Activated naive CD4-positive, alpha-beta T cell treated with anti-CD3 and anti-CD28 coated beads for 36 hours (primary cell): ENCODE data around the gene CCDC197. TPM values are rescaled to one million over a fixed set of nuclear protein-coding genes. Genes with fewer than 3 reads are reported as not detected.

Experiments
- CTCF ChIA-PET: fragments of 350-600 bp; sonication (Branson Sonifier 250); formaldehyde crosslinking; loops from one replicate; lab custom pipeline; 2021; ENCODE audit warnings: antibody characterized with exemption; lab: Charles Lee
- DNase-seq: peaks from one replicate; pipeline ENCODE4 v3.0.0-alpha.2; 2020
- H3K27ac Mint-ChIP-seq: one replicate; pipeline ENCODE4 v1.8.0; 2021; ENCODE audit warnings: mild to moderate bottlenecking, mixed read lengths
- H3K27me3 Mint-ChIP-seq: one replicate; pipeline ENCODE4 v1.8.0; 2021; ENCODE audit warnings: low read depth, mixed read lengths
- H3K36me3 Mint-ChIP-seq: one replicate; pipeline ENCODE4 v1.8.0; 2021; ENCODE audit warnings: low read depth, mixed read lengths
- H3K4me1 Mint-ChIP-seq: one replicate; pipeline ENCODE4 v1.8.0; 2021; ENCODE audit warnings: low read depth, mixed read lengths
- H3K4me3 Mint-ChIP-seq: one replicate; pipeline ENCODE4 v1.8.0; 2021; ENCODE audit warnings: mild to moderate bottlenecking, moderate library complexity, mixed read lengths
- H3K9me3 Mint-ChIP-seq: one replicate; pipeline ENCODE4 v1.8.0; 2021; ENCODE audit warnings: mixed read lengths
- intact Hi-C: fragments of 100-400 bp; cut with micrococcal nuclease; formaldehyde crosslinking; loops from one replicate; pipeline ENCODE4 v1.15.1; 2023
- total RNA-seq, 2 experiments: library from RNA; stranded (reverse); gene quantifications; one replicate each; pipeline ENCODE4 v1.2.3, GENCODE V29; 2021

Gene CCDC197
- not detected for total RNA-seq

DNA sequence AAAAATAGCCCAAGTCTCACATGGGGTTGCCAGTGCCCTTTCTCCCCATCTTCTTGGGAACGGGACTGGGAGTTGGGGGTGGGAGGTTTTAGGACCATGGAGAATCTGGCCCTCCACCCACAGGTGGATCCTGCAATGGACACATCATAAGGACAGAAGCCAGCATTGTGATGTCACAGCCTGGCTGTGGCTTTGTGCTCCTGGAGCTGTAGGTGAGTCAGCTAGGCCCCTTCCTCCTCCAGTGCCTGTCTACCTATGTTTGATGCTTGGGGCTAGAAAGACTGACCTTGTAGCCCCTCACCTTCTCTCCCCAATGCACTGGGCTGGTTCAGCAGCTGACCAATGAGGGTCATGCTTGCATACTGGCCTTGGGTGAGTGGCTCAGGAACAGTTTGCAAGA lies at the start of gene CCDC197:
CCDC197 (plus strand) TSS at position 220 of the 400 bp plus-strand sequence. CDS start 831 bp downstream, outside the sequence.
- peak; percentile 41 for DNase-seq
- no peaks in the 10 kb centered on the region for H3K27me3 Mint-ChIP-seq
- no peak within 1 kb of the TSS for H3K4me3 Mint-ChIP-seq
- CTCF ChIA-PET = interaction anchor here (0.5 to 15.7 kb wide), 5 partner anchors 8 to 58 kb away, joined by 3 to 384 read pairs (median 4); no protein-coding TSS in a partner anchor
- intact Hi-C loops = no loop called here
- peaks cover 28% of the 10 kb centered on the region for H3K4me1 Mint-ChIP-seq
- no peaks in the 10 kb centered on the region for H3K36me3 Mint-ChIP-seq
- H3K27ac Mint-ChIP-seq = no peak within 1 kb of the TSS
- H3K9me3 Mint-ChIP-seq = no peaks in the 10 kb centered on the region

GRCh38 chr14:93949511-93950075 lies 47.5 kb upstream of the CCDC197 start:
- CTCF ChIA-PET = interaction anchor here (1.6 to 5.8 kb wide), 2 partner anchors 10 to 52 kb away, joined by 10 to 67 read pairs; no protein-coding TSS in a partner anchor
- no peak for DNase-seq
- Mint-ChIP-seq H3K4me3 (no peak overlapping the region), H3K4me1 (peaks cover 32% of the 10 kb centered on the region), H3K9me3 (no peaks in the 10 kb centered on the region), H3K36me3 (no peaks in the 10 kb centered on the region), H3K27me3 (no peaks in the 10 kb centered on the region), H3K27ac (no peak overlapping the region)
- intact Hi-C loops = no loop called here

DNA sequence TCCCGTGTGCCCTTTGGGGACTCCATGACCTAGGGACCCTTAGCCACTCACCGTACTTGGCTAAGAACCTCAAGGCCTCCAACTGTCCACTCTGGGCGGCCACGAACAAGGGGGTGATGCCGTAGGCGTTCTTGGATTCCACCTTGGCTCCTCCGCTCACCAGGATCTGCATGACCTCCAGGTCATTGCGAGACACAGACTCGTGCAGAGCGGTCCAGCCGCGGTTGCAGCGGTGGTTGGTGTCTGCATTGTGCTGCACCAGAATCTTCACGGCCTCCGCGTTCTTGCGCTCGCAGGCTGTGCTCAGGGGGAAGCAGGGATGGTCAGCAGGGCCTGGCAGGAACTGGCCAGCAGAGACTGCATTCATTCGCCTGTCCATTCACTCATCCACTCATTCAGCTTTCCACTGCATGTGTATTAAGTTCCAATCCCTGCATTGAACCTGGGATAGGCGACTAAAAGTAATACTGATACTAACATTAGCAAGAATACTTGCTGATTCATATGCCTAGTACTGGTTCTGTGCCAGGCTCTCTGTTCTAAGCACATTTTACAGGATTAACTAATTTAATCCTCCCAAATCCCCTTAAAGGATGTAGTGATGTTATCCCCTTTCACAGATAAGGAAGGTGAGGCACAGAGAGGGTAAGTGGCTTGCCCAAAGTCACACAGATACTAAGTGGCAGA lies 46.0 kb upstream of the CCDC197 start:
- Mint-ChIP-seq H3K27me3 (no peaks in the 10 kb centered on the region), H3K36me3 (no peaks in the 10 kb centered on the region), H3K9me3 (no peaks in the 10 kb centered on the region), H3K27ac (no peak overlapping the region), H3K4me1 (peaks cover 46% of the 10 kb centered on the region), H3K4me3 (no peak overlapping the region)
- DNase-seq = no peak
- CTCF ChIA-PET = interaction anchor here (1.0 to 5.8 kb wide), 6 partner anchors 10 to 50 kb away, joined by 4 to 67 read pairs (median 7); no protein-coding TSS in a partner anchor
- intact Hi-C loops = no loop called here

DNA sequence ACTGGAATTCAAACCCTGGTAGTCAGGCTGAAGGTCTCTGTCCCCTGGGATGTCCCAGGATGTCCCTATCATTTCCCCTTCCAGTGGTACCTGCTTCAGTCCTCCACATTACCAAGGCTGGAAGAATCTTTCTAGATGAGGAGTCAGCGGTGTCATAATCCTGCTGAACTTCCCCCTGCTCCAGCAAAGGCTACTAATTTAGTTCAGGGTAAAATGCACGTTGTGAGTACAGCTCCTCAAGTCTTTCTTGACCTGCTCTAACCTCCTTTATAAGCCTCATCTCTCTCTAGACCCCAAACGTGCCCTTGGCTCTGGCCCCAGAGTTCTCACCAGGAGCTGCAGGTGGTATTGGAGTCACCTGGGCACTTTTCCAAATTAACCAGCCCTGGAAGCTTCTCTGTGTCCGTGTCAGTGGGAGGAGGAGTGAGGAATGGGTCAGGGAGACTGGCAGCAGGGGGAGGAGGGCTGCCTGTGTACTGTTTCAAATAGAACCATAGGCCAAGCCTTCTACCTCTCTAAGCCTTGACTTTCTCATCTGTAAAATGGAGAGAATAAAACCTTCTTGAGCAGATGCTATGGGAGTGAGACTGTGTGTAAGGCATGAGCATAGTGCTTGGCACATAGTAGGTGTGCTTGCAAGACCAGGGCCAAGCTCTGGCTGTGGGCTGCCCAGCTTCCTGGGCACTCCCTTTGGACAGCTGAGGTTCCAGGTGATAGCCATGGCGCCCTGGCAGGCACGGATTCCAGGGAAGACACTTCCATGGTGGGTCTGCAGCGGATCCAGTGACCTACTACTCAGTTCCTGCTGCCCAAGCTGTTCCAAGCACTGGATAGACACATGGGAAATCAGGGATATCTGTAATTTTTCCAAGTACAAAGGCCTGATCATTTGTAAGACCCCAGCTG lies 45.2 kb upstream of the CCDC197 start:
- Mint-ChIP-seq H3K9me3 (no peaks in the 10 kb centered on the region), H3K27ac (no peak overlapping the region), H3K27me3 (no peaks in the 10 kb centered on the region), H3K4me3 (no peak overlapping the region), H3K4me1 (peaks cover 54% of the 10 kb centered on the region), H3K36me3 (no peaks in the 10 kb centered on the region)
- intact Hi-C loops = no loop called here
- DNase-seq = no peak
- CTCF ChIA-PET = interaction anchor here (1.3 to 5.8 kb wide), 6 partner anchors 9 to 49 kb away, joined by 4 to 67 read pairs (median 6); no protein-coding TSS in a partner anchor

- no peak overlapping the region for H3K4me3 Mint-ChIP-seq
Observed at GRCh38 chr14:93952829-93953228, 44.3 kb upstream of the CCDC197 start.

GRCh38 chr14:93953263-93953662 lies 43.8 kb upstream of the CCDC197 start:
- Mint-ChIP-seq H3K36me3 (no peaks in the 10 kb centered on the region), H3K27me3 (no peaks in the 10 kb centered on the region), H3K4me3 (no peak overlapping the region), H3K9me3 (no peaks in the 10 kb centered on the region), H3K4me1 (peaks cover 68% of the 10 kb centered on the region), H3K27ac (no peak overlapping the region)
- CTCF ChIA-PET = interaction anchor here (0.6 to 5.8 kb wide), 4 partner anchors 14 to 19 kb away, joined by 3 to 67 read pairs (median 6); no protein-coding TSS in a partner anchor
- DNase-seq = no peak
- intact Hi-C loops = no loop called here

More at GRCh38 chr14:93952829-93953228, 44.3 kb upstream of the CCDC197 start:
- Mint-ChIP-seq H3K9me3 (no peaks in the 10 kb centered on the region), H3K4me1 (peaks cover 64% of the 10 kb centered on the region), H3K27ac (no peak overlapping the region), H3K36me3 (no peaks in the 10 kb centered on the region), H3K27me3 (no peaks in the 10 kb centered on the region)
- no peak for DNase-seq
- CTCF ChIA-PET = interaction anchor here (0.6 to 5.8 kb wide), 6 partner anchors 8 to 48 kb away, joined by 3 to 67 read pairs (median 6); no protein-coding TSS in a partner anchor
- intact Hi-C loops = no loop called here

DNA sequence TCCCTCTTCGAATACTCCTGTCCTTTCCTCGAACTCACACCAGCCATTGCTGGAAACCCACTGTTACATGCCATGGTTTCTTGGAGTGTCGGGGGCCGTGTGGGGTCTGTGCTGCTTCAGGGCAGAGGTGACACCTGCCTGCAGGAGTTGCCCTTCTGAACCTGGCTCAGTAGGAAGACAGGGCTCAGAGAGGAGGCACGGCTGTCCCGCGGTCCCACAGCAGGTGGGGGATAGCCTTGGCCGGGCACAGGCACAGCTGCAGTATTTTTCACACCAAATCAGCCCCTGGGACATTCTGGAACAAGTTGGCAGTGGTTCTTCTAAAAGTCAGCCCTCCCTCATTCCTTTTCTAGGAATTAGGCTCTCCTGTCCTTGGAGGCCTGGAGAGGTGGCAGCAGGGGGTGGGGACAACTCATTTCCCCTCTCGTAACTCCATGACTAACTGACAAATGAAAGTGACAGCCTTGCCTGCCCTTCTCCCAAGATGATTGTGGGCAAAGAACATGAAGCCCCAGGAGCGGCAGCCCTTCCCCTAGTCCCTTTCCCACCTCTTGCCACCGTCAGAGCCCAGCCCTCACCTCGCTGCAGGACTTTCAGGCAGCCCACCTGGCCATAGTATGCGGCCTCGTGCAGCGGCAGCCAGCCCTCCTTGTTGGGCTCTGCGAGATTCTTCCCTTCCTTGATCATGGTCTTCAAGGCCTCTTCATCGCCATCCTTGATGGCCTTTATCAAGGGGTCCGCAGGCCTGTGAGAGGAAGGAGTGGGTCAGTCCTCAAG lies 43.2 kb upstream of the CCDC197 start:
- no peak overlapping the region for H3K4me3 Mint-ChIP-seq
- CTCF ChIA-PET = interaction anchor here (0.6 to 5.8 kb wide), 2 partner anchors 15 kb away, joined by 3 to 67 read pairs; no protein-coding TSS in a partner anchor
- H3K9me3 Mint-ChIP-seq = no peaks in the 10 kb centered on the region
- H3K4me1 Mint-ChIP-seq = peaks cover 75% of the 10 kb centered on the region
- H3K36me3 Mint-ChIP-seq = no peaks in the 10 kb centered on the region
- no peaks in the 10 kb centered on the region for H3K27me3 Mint-ChIP-seq
- intact Hi-C loops = loop anchor here (2.0 kb wide), 1 partner anchor 17 kb away; no protein-coding TSS in a partner anchor
- DNase-seq = no peak
- H3K27ac Mint-ChIP-seq = no peak overlapping the region

- H3K27me3 Mint-ChIP-seq = no peaks in the 10 kb centered on the region
- no peaks in the 10 kb centered on the region for H3K36me3 Mint-ChIP-seq
- H3K4me1 Mint-ChIP-seq = peaks cover 80% of the 10 kb centered on the region
- H3K9me3 Mint-ChIP-seq = no peaks in the 10 kb centered on the region
- intact Hi-C loops = loop anchor here (2.0 kb wide), 1 partner anchor 16 kb away; no protein-coding TSS in a partner anchor
- H3K27ac Mint-ChIP-seq = no peak overlapping the region
- CTCF ChIA-PET = interaction anchor here (3.3 to 7.4 kb wide), 2 partner anchors 15 to 16 kb away, joined by 19 to 75 read pairs; no protein-coding TSS in a partner anchor
- peak overlapping the region; percentile 70 for H3K4me3 Mint-ChIP-seq
- no peak for DNase-seq
Observed at GRCh38 chr14:93954516-93954830, 42.6 kb upstream of the CCDC197 start.

- DNase-seq = peak; percentile 65
- intact Hi-C loops = loop anchor here (2.0 to 5.0 kb wide), 4 partner anchors 16 to 1567 kb away; partner anchors contain the start of genes DDX24 and IFI27L1
- H3K4me3 Mint-ChIP-seq = peak overlapping the region; percentile 70
- no peaks in the 10 kb centered on the region for H3K9me3 Mint-ChIP-seq
- no peaks in the 10 kb centered on the region for H3K36me3 Mint-ChIP-seq
- peak overlapping the region; percentile 62 for H3K27ac Mint-ChIP-seq
- H3K4me1 Mint-ChIP-seq = peaks cover 87% of the 10 kb centered on the region
- CTCF ChIA-PET = interaction anchor here (0.8 to 7.4 kb wide), 5 partner anchors 9 to 46 kb away, joined by 3 to 75 read pairs (median 5); no protein-coding TSS in a partner anchor
- H3K27me3 Mint-ChIP-seq = no peaks in the 10 kb centered on the region
Observed at GRCh38 chr14:93954900-93955849, 41.9 kb upstream of the CCDC197 start.

GRCh38 chr14:93955850-93956481 lies 41.1 kb upstream of the CCDC197 start:
- H3K4me1 Mint-ChIP-seq = peaks cover 93% of the 10 kb centered on the region
- intact Hi-C loops = loop anchor here (2.0 to 5.0 kb wide), 4 partner anchors 15 to 1566 kb away; partner anchors contain the start of genes DDX24 and IFI27L1
- CTCF ChIA-PET = interaction anchor here (0.9 to 7.4 kb wide), 4 partner anchors 12 to 45 kb away, joined by 3 to 75 read pairs (median 12); no protein-coding TSS in a partner anchor
- H3K9me3 Mint-ChIP-seq = no peaks in the 10 kb centered on the region
- DNase-seq = no peak
- no peaks in the 10 kb centered on the region for H3K27me3 Mint-ChIP-seq
- peak overlapping the region; percentile 70 for H3K4me3 Mint-ChIP-seq
- peak overlapping the region; percentile 62 for H3K27ac Mint-ChIP-seq
- H3K36me3 Mint-ChIP-seq = no peaks in the 10 kb centered on the region
